GM12872 (cell line): ENCODE data around the gene CDHR2.

Experiments
- CTCF ChIP-seq: IDR thresholded peaks from 3 replicates; pipeline ENCODE4 v1.5.1; 2011; ENCODE audit warnings: low read depth, mild to moderate bottlenecking, low read length, moderate library complexity; ENCODE audit not compliant: insufficient read depth

Gene CDHR2

GRCh38 chr5:176534640-176535039 is 14.5 kb upstream of the CDHR2 start:
- TF ChIP-seq CTCF = no peak

GRCh38 chr5:176535101-176535663 is 14.0 kb upstream of the CDHR2 start:
- no peak for TF ChIP-seq CTCF

- no peak for TF ChIP-seq CTCF
Measured at GRCh38 chr5:176535664-176536131, 13.4 kb upstream of the CDHR2 start.

- TF ChIP-seq CTCF = no peak
Measured at GRCh38 chr5:176536132-176536901, 12.8 kb upstream of the CDHR2 start.

- TF ChIP-seq CTCF = no peak
Measured at GRCh38 chr5:176536902-176537553, 12.1 kb upstream of the CDHR2 start, which contains the start of gene RNF44. Gene RNF44, minus strand, starts transcription at chr5:176537402. Its CDS starts 4,930 bp downstream, at chr5:176532472.

GRCh38 chr5:176537554-176538229 is 11.4 kb upstream of the CDHR2 start:
- no peak for TF ChIP-seq CTCF

- no peak for TF ChIP-seq CTCF
Measured at GRCh38 chr5:176538230-176538988, 10.7 kb upstream of the CDHR2 start.
